Body of pancreas (tissue), 4 donors: ENCODE measurements around the gene SNAP25. TPM values are rescaled to one million over a fixed set of nuclear protein-coding genes. Genes with fewer than 3 reads are reported as not detected.

Experiments used
- ATAC-seq: fragments of 150-250 bp; one replicate; pipeline ENCODE4 v1.9.1; 2016
- DNase-seq, 4 donors: peaks; one replicate each; pipeline ENCODE4 v3.0.0-alpha.2; 2019
- H3K27ac ChIP-seq, 4 donors: fragments of 200-600 bp; sonication (generic); 1 replicate in 3 of 4; 2 replicates in 1 of 4; pipeline versions ENCODE4 v1.5.1 to v1.6.1; 2016 to 2019; ENCODE audit warnings: mild to moderate bottlenecking in 1 of 4, mixed read lengths in 1 of 4, moderate library complexity in 1 of 4
- H3K27me3 ChIP-seq, 2 donors: fragments of 200-600 bp; sonication (generic); one replicate each; pipeline ENCODE4 v1.6.0; 2016; ENCODE audit warnings: mild to moderate bottlenecking in 1 of 2
- H3K36me3 ChIP-seq, 2 donors: fragments of 200-600 bp; sonication (generic); replicated peaks in 1 of 2; 2 replicates each; pipeline ENCODE4 v1.5.1; 2016; ENCODE audit warnings: low read depth in 2 of 2; ENCODE audit not compliant: insufficient read depth in 1 of 2
- H3K4me1 ChIP-seq: fragments of 200-600 bp; sonication (generic); one replicate; pipeline ENCODE4 v1.6.0; 2016
- H3K4me3 ChIP-seq, 2 donors: fragments of 200-600 bp; sonication (generic); 1 replicate in 1 of 2; 2 replicates in 1 of 2; pipeline ENCODE4 v1.5.1; 2016 to 2019
- H3K9me3 ChIP-seq, 3 donors: fragments of 200-600 bp; sonication (generic); 1 replicate in 2 of 3; 2 replicates in 1 of 3; pipeline ENCODE4 v1.5.1; 2016
- CTCF ChIP-seq, 7 experiments: fragments of 450-650 bp in 4 of 7; fragments of 200-600 bp in 3 of 7; sonication (generic) in 3 of 7; IDR thresholded peaks; one replicate each; pipeline ENCODE4 v1.5.1; 2016 to 2019; ENCODE audit warnings: antibody characterized with exemption in 7 of 7
- POLR2A ChIP-seq, 3 donors: fragments of 450-650 bp; IDR thresholded peaks; one replicate each; pipeline ENCODE4 v1.6.1; 2016; ENCODE audit warnings: antibody characterized with exemption in 3 of 3, mild to moderate bottlenecking in 2 of 3
- WGBS, 2 donors: methylation state at CpG; one replicate each; pipeline ENCODE4 v1.1.5; 2017; 5-methylcytosine and 5-hydroxymethylcytosine counted together
- intact Hi-C: fragments of 100-400 bp; cut with DNase I; formaldehyde crosslinking; loops from one replicate; pipeline ENCODE4 v1.15.1; 2023
- total RNA-seq, 2 donors: library from RNA; depleted of rRNA; stranded (reverse); fragments of >200 nt; gene quantifications; one replicate each; pipeline ENCODE4 v1.1.0, GENCODE V29; 2016

SNAP25 gene
- total RNA-seq, 2 donors from 2014 or later: 3.4 to 10.9 TPM

GRCh38 chr20:10219993-10220750, 1.5 kb downstream of the SNAP25 start:
- DNase-seq: no peak
- Histone ChIP-seq H3K4me3 (no peak overlapping the region), H3K27ac (no peak overlapping the region), H3K4me1 (peaks cover 17% of the 10 kb centered on the region), H3K9me3 (no peaks in the 10 kb centered on the region), H3K27me3 (peaks cover 0 to 18% of the 10 kb centered on the region in 2 donors), H3K36me3 (no peaks in the 10 kb centered on the region)
- WGBS, 2 donors: 73 to 75% methylated on average over 4 of the region's 4 CpGs
- ATAC-seq: no peak
- intact Hi-C loops: no loop called here
- TF ChIP-seq CTCF (IDR thresholded peaks at IDR 0.05) (no peak), POLR2A (IDR thresholded peaks at IDR 0.05) (no peak)

GRCh38 chr20:10221021-10221420, 2.4 kb downstream of the SNAP25 start:
- intact Hi-C loops: no loop called here
- no peak overlapping the region for H3K27ac ChIP-seq
- H3K4me1 ChIP-seq: peaks cover 17% of the 10 kb centered on the region
- no peak for TF ChIP-seq POLR2A (IDR thresholded peaks at IDR 0.05)
- no peak for TF ChIP-seq CTCF (IDR thresholded peaks at IDR 0.05)
- WGBS, 2 donors: 66 to 70% methylated on average over 6 of the region's 6 CpGs
- H3K4me3 ChIP-seq: no peak overlapping the region
- no peaks in the 10 kb centered on the region for H3K9me3 ChIP-seq
- DNase-seq (no peak), ATAC-seq (no peak)
- H3K36me3 ChIP-seq: no peaks in the 10 kb centered on the region
- peaks cover 0 to 18% of the 10 kb centered on the region in 2 donors for H3K27me3 ChIP-seq

DNA sequence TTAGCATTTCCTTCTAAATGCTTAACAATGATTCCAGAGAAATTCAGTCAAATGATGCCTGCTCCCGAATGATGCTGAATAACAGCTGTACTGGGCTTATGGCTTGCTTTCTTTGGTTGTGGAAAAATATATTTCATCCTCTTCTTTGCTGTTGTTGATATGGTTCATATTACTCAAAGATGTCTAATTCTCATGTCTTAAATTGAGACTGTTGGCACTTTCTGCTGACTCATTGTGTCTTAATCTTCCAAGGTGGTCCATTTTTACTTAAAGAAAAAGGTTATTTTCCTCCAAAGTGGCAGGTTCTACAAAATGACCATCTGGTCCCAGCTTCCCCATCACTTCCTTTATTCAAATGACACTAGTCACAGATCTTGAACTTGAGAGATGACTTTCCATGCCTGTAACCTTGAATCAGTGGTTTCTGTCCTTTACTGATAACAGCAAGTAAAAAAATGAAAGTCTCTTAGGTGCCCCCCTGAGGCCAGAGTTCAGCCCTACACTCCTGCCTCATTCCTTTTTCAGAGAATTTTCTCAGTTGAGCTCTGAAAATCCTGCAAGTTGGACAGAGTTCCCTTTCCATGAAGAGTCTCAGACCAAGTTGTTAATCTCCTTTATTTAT, 6.9 kb downstream of the SNAP25 start:
- TF ChIP-seq CTCF (IDR thresholded peaks at IDR 0.05): no peak
- TF ChIP-seq POLR2A (IDR thresholded peaks at IDR 0.05): no peak
- H3K27ac ChIP-seq: no peak overlapping the region
- DNase-seq (no peak), ATAC-seq (no peak)
- intact Hi-C loops: no loop called here
- no peak overlapping the region for H3K4me3 ChIP-seq
- no peaks in the 10 kb centered on the region for H3K4me1 ChIP-seq
- peaks cover 0 to 5% of the 10 kb centered on the region in 2 donors for H3K27me3 ChIP-seq
- no peaks in the 10 kb centered on the region for H3K9me3 ChIP-seq
- 64 to 69% methylated on average over 1 of the region's 1 CpG for WGBS, 2 donors
- no peaks in the 10 kb centered on the region for H3K36me3 ChIP-seq

- ATAC-seq (no peak), DNase-seq (no peak)
- TF ChIP-seq CTCF (IDR thresholded peaks at IDR 0.05): no peak
- TF ChIP-seq POLR2A (IDR thresholded peaks at IDR 0.05): no peak
Measured at GRCh38 chr20:10228330-10228729, 9.7 kb downstream of the SNAP25 start.

More at GRCh38 chr20:10228330-10228729, 9.7 kb downstream of the SNAP25 start:
- intact Hi-C loops: no loop called here
- H3K27ac ChIP-seq: no peak overlapping the region
- no peaks in the 10 kb centered on the region for H3K36me3 ChIP-seq
- no peak overlapping the region for H3K4me3 ChIP-seq
- 53 to 54% methylated on average over 2 of the region's 2 CpGs for WGBS, 2 donors
- H3K4me1 ChIP-seq: no peaks in the 10 kb centered on the region
- H3K9me3 ChIP-seq: no peaks in the 10 kb centered on the region
- H3K27me3 ChIP-seq: no peaks in the 10 kb centered on the region
